ENCODE data around the gene GLT6D1. TPM values are rescaled to one million over a fixed set of nuclear protein-coding genes. Genes with fewer than 3 reads are reported as not detected.
A peak's percentile ranks its signal among the peaks of the same experiment; 100 is the strongest.

The GLT6D1 gene
- total and polyA plus RNA-seq, 3 donors from 2014 or later = 0.47 to 1.6 TPM; not detected in 1

- no peak for DNase-seq
- TF ChIP-seq POLR2A (IDR thresholded peaks at IDR 0.05) (no peak), CTCF (IDR thresholded peaks at IDR 0.05) (no peak)
- H3K36me3 ChIP-seq (ENCODE audit: low read depth, missing control alignments) = no peaks in the 10 kb centered on the region
- no peaks in the 10 kb centered on the region for H3K9me3 ChIP-seq
- no peaks in the 10 kb centered on the region for H3K27me3 ChIP-seq
- H3K4me3 ChIP-seq = no peak overlapping the region
- peaks cover 4% of the 10 kb centered on the region for H3K4me1 ChIP-seq
- no peak overlapping the region for H3K27ac ChIP-seq
- WGBS, 2 donors = 86 to 89% methylated on average over 22 of the region's 22 CpGs
- intact Hi-C loops (cut with DNase I; ENCODE audit: low total_unique reads) = no loop called here
Observed at GRCh38 chr9:135660407-135660806, 21.1 kb upstream of the GLT6D1 start.

- TF ChIP-seq POLR2A (IDR thresholded peaks at IDR 0.05) (no peak), CTCF (IDR thresholded peaks at IDR 0.05) (no peak)
- 87 to 88% methylated on average over 12 to 13 of the region's 13 CpGs for WGBS, 2 donors
- Histone ChIP-seq H3K36me3 (ENCODE audit: low read depth, missing control alignments) (no peaks in the 10 kb centered on the region), H3K4me1 (peaks cover 4% of the 10 kb centered on the region), H3K27ac (no peak overlapping the region), H3K9me3 (no peaks in the 10 kb centered on the region), H3K27me3 (no peaks in the 10 kb centered on the region), H3K4me3 (no peak overlapping the region)
- DNase-seq = no peak
- intact Hi-C loops (cut with DNase I; ENCODE audit: low total_unique reads) = no loop called here
Observed at GRCh38 chr9:135659252-135659651, 19.9 kb upstream of the GLT6D1 start.

- no peak for DNase-seq
- H3K36me3 ChIP-seq (ENCODE audit: low read depth, missing control alignments) = no peaks in the 10 kb centered on the region
- H3K9me3 ChIP-seq = no peaks in the 10 kb centered on the region
- intact Hi-C loops (cut with DNase I; ENCODE audit: low total_unique reads) = no loop called here
- no peaks in the 10 kb centered on the region for H3K4me1 ChIP-seq
- no peaks in the 10 kb centered on the region for H3K27me3 ChIP-seq
- WGBS, 2 donors = 85 to 88% methylated on average over 13 to 15 of the region's 15 CpGs
- no peak for TF ChIP-seq POLR2A (IDR thresholded peaks at IDR 0.05)
- TF ChIP-seq CTCF (IDR thresholded peaks at IDR 0.05) = no peak
- no peak overlapping the region for H3K27ac ChIP-seq
- H3K4me3 ChIP-seq = no peak overlapping the region
Observed at GRCh38 chr9:135657416-135657815, 18.1 kb upstream of the GLT6D1 start.

GRCh38 chr9:135655317-135655716 lies 16.0 kb upstream of the GLT6D1 start:
- Histone ChIP-seq H3K27ac (no peak overlapping the region), H3K4me1 (no peaks in the 10 kb centered on the region), H3K4me3 (no peak overlapping the region), H3K27me3 (no peaks in the 10 kb centered on the region), H3K36me3 (ENCODE audit: low read depth, missing control alignments) (no peaks in the 10 kb centered on the region), H3K9me3 (no peaks in the 10 kb centered on the region)
- TF ChIP-seq POLR2A (IDR thresholded peaks at IDR 0.05) (no peak), CTCF (IDR thresholded peaks at IDR 0.05) (no peak)
- DNase-seq = no peak
- 82 to 87% methylated on average over 6 to 8 of the region's 8 CpGs for WGBS, 2 donors
- intact Hi-C loops (cut with DNase I; ENCODE audit: low total_unique reads) = no loop called here

GRCh38 chr9:135650408-135650807 lies 11.1 kb upstream of the GLT6D1 start:
- Histone ChIP-seq H3K27ac (no peak overlapping the region), H3K4me1 (no peaks in the 10 kb centered on the region), H3K4me3 (no peak overlapping the region), H3K9me3 (no peaks in the 10 kb centered on the region), H3K27me3 (no peaks in the 10 kb centered on the region), H3K36me3 (ENCODE audit: low read depth, missing control alignments) (no peaks in the 10 kb centered on the region)
- DNase-seq = peak; percentile 4
- 84 to 86% methylated on average over 17 of the region's 17 CpGs for WGBS, 2 donors
- intact Hi-C loops (cut with DNase I; ENCODE audit: low total_unique reads) = no loop called here
- TF ChIP-seq POLR2A (IDR thresholded peaks at IDR 0.05) (no peak), CTCF (IDR thresholded peaks at IDR 0.05) (no peak)

Measured in testis (tissue), 3 donors.